AG10803 (cell line): ENCODE measurements around the gene PINK1.

ENCODE experiments used
- DNase-seq: peaks from one replicate; pipeline ENCODE4 v3.0.0; 2010; ENCODE audit warnings: low read depth
- H3K4me3 ChIP-seq: 2 replicates; pipeline ENCODE4 v1.5.1; 2011; ENCODE audit warnings: mild to moderate bottlenecking, low read length, control low read depth
- CTCF ChIP-seq: conservative IDR thresholded peaks from 2 replicates; pipeline ENCODE4 v1.5.1; 2011; ENCODE audit warnings: mild to moderate bottlenecking, low read length, control low read depth, inconsistent platforms

PINK1 gene

GRCh38 chr1:20634594-20635084 lies 1.4 kb downstream of the PINK1 start:
- TF ChIP-seq CTCF = no peak
- H3K4me3 ChIP-seq = peak overlapping the region; percentile 87
- DNase-seq = peak; percentile 33

- no peak for DNase-seq
Measured at GRCh38 chr1:20636785-20637347, 3.6 kb downstream of the PINK1 start.

GRCh38 chr1:20640183-20640597 lies 6.9 kb downstream of the PINK1 start:
- TF ChIP-seq CTCF = peak; percentile 82
- DNase-seq = peak; percentile 54
- no peak overlapping the region for H3K4me3 ChIP-seq

More at GRCh38 chr1:20636785-20637347, 3.6 kb downstream of the PINK1 start:
- no peak for TF ChIP-seq CTCF
- no peak overlapping the region for H3K4me3 ChIP-seq

GRCh38 chr1:20641975-20642374 lies 8.7 kb downstream of the PINK1 start:
- TF ChIP-seq CTCF = no peak
- DNase-seq = no peak
- no peak overlapping the region for H3K4me3 ChIP-seq

- no peak for DNase-seq
- H3K4me3 ChIP-seq = no peak overlapping the region
- TF ChIP-seq CTCF = no peak
Measured at GRCh38 chr1:20643080-20643479, 9.8 kb downstream of the PINK1 start.

- TF ChIP-seq CTCF = no peak
- DNase-seq = no peak
- no peak overlapping the region for H3K4me3 ChIP-seq
Measured at GRCh38 chr1:20644416-20644815, 11.2 kb downstream of the PINK1 start.

GRCh38 chr1:20645414-20645813 lies 12.2 kb downstream of the PINK1 start:
- H3K4me3 ChIP-seq = no peak overlapping the region
- DNase-seq = no peak
- TF ChIP-seq CTCF = no peak
